ENCODE data around the gene SHC4.

SHC4 gene

GRCh38 chr15:48939648-48940047 is 24.1 kb downstream of the SHC4 start:
- no peak for TF ChIP-seq REST (IDR thresholded peaks at IDR 0.05; ENCODE audit: insufficient replicate concordance, low read depth)
- TF ChIP-seq SPI1 (IDR thresholded peaks at IDR 0.05; ENCODE audit: borderline replicate concordance, low read depth): no peak
- no peak for TF ChIP-seq POLR2AphosphoS5 (IDR thresholded peaks at IDR 0.05; ENCODE audit: low read depth)
- no peak for TF ChIP-seq GABPA (IDR thresholded peaks at IDR 0.05; ENCODE audit: low read depth)
- TF ChIP-seq CTCF (IDR thresholded peaks at IDR 0.05; ENCODE audit: insufficient read depth, low read length): no peak
- DNase-seq (ENCODE audit: low read depth in 1 of 2, low spot score in 1 of 2): no peak
- H3K27me3 ChIP-seq (ENCODE audit: insufficient read depth, poor library complexity, severe bottlenecking): no peaks in the 10 kb centered on the region
- H3K27ac ChIP-seq (replicated peaks): no peak overlapping the region
- no peak overlapping the region for H3K4me3 ChIP-seq (replicated peaks; ENCODE audit: insufficient read depth, low read length)

- Histone ChIP-seq H3K27ac (replicated peaks) (no peak overlapping the region), H3K4me3 (replicated peaks; ENCODE audit: insufficient read depth, low read length) (no peak overlapping the region), H3K27me3 (ENCODE audit: insufficient read depth, poor library complexity, severe bottlenecking) (no peaks in the 10 kb centered on the region)
- TF ChIP-seq CTCF (IDR thresholded peaks at IDR 0.05; ENCODE audit: insufficient read depth, low read length) (no peak), POLR2AphosphoS5 (IDR thresholded peaks at IDR 0.05; ENCODE audit: low read depth) (no peak), SPI1 (IDR thresholded peaks at IDR 0.05; ENCODE audit: borderline replicate concordance, low read depth) (no peak), REST (IDR thresholded peaks at IDR 0.05; ENCODE audit: insufficient replicate concordance, low read depth) (no peak), GABPA (IDR thresholded peaks at IDR 0.05; ENCODE audit: low read depth) (no peak)
- DNase-seq (ENCODE audit: low read depth in 1 of 2, low spot score in 1 of 2): no peak
These were observed 25.8 kb downstream of the SHC4 start for GRCh38 chr15:48937886-48938285.

- Histone ChIP-seq H3K4me3 (replicated peaks; ENCODE audit: insufficient read depth, low read length) (no peak overlapping the region), H3K27me3 (ENCODE audit: insufficient read depth, poor library complexity, severe bottlenecking) (no peaks in the 10 kb centered on the region), H3K27ac (replicated peaks) (no peak overlapping the region)
- TF ChIP-seq SPI1 (IDR thresholded peaks at IDR 0.05; ENCODE audit: borderline replicate concordance, low read depth): no peak
- TF ChIP-seq CTCF (IDR thresholded peaks at IDR 0.05; ENCODE audit: insufficient read depth, low read length): no peak
- TF ChIP-seq POLR2AphosphoS5 (IDR thresholded peaks at IDR 0.05; ENCODE audit: low read depth): no peak
- TF ChIP-seq REST (IDR thresholded peaks at IDR 0.05; ENCODE audit: insufficient replicate concordance, low read depth): no peak
- no peak for TF ChIP-seq GABPA (IDR thresholded peaks at IDR 0.05; ENCODE audit: low read depth)
- DNase-seq (ENCODE audit: low read depth in 1 of 2, low spot score in 1 of 2): no peak
These were observed 27.1 kb downstream of the SHC4 start for GRCh38 chr15:48936666-48937065.
